Naive thymus-derived CD4-positive, alpha-beta T cell (primary cell): ENCODE measurements around the gene MTX1. TPM values are rescaled to one million over a fixed set of nuclear protein-coding genes. Genes with fewer than 3 reads are reported as not detected.
"Not testable (repeated sequence)": the region's sequence is repeated elsewhere in the genome, so short reads cannot be mapped to it uniquely, and the experiment has no call there.

Source experiments
- ATAC-seq: fragments of 150-1000 bp; cut with Tn5 transposase; 2 replicates; pipeline ENCODE4 v1.10.0; 2021; ENCODE audit warnings: mild to moderate bottlenecking, moderate library complexity
- CTCF ChIA-PET: fragments of 350-600 bp; sonication (Branson Sonifier 250); formaldehyde crosslinking; loops from one replicate; lab custom pipeline; 2021; ENCODE audit warnings: antibody characterized with exemption; lab: Charles Lee
- POLR2A ChIA-PET: fragments of 350-600 bp; sonication (Branson Sonifier 250); formaldehyde crosslinking; loops from one replicate; lab custom pipeline; 2021; ENCODE audit warnings: antibody characterized with exemption, inconsistent platforms; lab: Charles Lee
- DNase-seq, 9 donors: peaks; one replicate each; pipeline versions ENCODE4 v3.0.0 to v3.0.0-alpha.2; 2020 to 2022; ENCODE audit warnings: mixed read lengths in 1 of 9
- H3K27ac ChIP-seq: one replicate; pipeline ENCODE4 v1.7.0; 2013; ENCODE audit warnings: mild to moderate bottlenecking, low read depth, low read length, moderate library complexity
- H3K27me3 ChIP-seq, 2 donors: one replicate each; pipeline ENCODE4 v1.7.0; 2013; ENCODE audit warnings: low read length in 2 of 2, mild to moderate bottlenecking in 2 of 2, moderate library complexity in 2 of 2; ENCODE audit not compliant: control insufficient read depth in 2 of 2, insufficient read depth in 2 of 2
- H3K36me3 ChIP-seq, 3 experiments: 1 replicate in 2 of 3; 2 replicates in 1 of 3; pipeline ENCODE4 v1.7.0; 2013; ENCODE audit warnings: low read length in 3 of 3, mild to moderate bottlenecking in 3 of 3, moderate library complexity in 1 of 3; ENCODE audit not compliant: insufficient read depth in 3 of 3, control insufficient read depth in 2 of 3
- H3K4me1 ChIP-seq, 2 donors: one replicate each; pipeline ENCODE4 v1.7.0; 2013; ENCODE audit warnings: low read length in 2 of 2, mild to moderate bottlenecking in 2 of 2, moderate library complexity in 1 of 2; ENCODE audit not compliant: control insufficient read depth in 2 of 2, insufficient read depth in 2 of 2
- H3K4me3 ChIP-seq: 2 replicates; pipeline ENCODE4 v1.7.0; 2013; ENCODE audit warnings: mild to moderate bottlenecking, low read length
- H3K9me3 ChIP-seq, 3 experiments: 1 replicate in 2 of 3; 2 replicates in 1 of 3; pipeline ENCODE4 v1.7.0; 2013; ENCODE audit warnings: low read length in 3 of 3; ENCODE audit not compliant: control insufficient read depth in 2 of 3
- H3K27ac Mint-ChIP-seq, 9 donors: one replicate each; pipeline ENCODE4 v1.8.0; 2020 to 2022; ENCODE audit warnings: mixed read lengths in 9 of 9, mild to moderate bottlenecking in 8 of 9, moderate library complexity in 5 of 9, inconsistent platforms in 2 of 9
- H3K27me3 Mint-ChIP-seq, 5 donors: one replicate each; pipeline ENCODE4 v1.8.0; 2021 to 2022; ENCODE audit warnings: mixed read lengths in 5 of 5, mild to moderate bottlenecking in 1 of 5
- H3K36me3 Mint-ChIP-seq, 5 donors: one replicate each; pipeline ENCODE4 v1.8.0; 2020 to 2022; ENCODE audit warnings: mixed read lengths in 5 of 5, mild to moderate bottlenecking in 3 of 5, inconsistent platforms in 1 of 5
- H3K4me1 Mint-ChIP-seq, 7 donors: one replicate each; pipeline ENCODE4 v1.8.0; 2020 to 2022; ENCODE audit warnings: mixed read lengths in 7 of 7, mild to moderate bottlenecking in 3 of 7, inconsistent platforms in 1 of 7
- H3K4me3 Mint-ChIP-seq, 10 donors: one replicate each; pipeline ENCODE4 v1.8.0; 2020 to 2022; ENCODE audit warnings: mild to moderate bottlenecking in 10 of 10, mixed read lengths in 10 of 10, moderate library complexity in 6 of 10, inconsistent platforms in 2 of 10
- H3K9me3 Mint-ChIP-seq, 11 donors: one replicate each; pipeline ENCODE4 v1.8.0; 2020 to 2022; ENCODE audit warnings: mixed read lengths in 11 of 11, mild to moderate bottlenecking in 4 of 11, inconsistent platforms in 1 of 11, moderate library complexity in 1 of 11
- intact Hi-C, 2 donors: fragments of 100-400 bp; cut with micrococcal nuclease; formaldehyde crosslinking; loops; one replicate each; pipeline ENCODE4 v1.15.1; 2023
- polyA plus RNA-seq, 2 donors: library from polyadenylated mRNA; unstranded; fragments of 300-500 nt; fragmentation: Illumina TruSeq; gene quantifications; one replicate each; pipeline ENCODE4 v1.2.3, GENCODE V29; 2021
- total RNA-seq, 6 experiments: library from RNA in 5 of 6; stranded (reverse) in 5 of 6; gene quantifications; 1 replicate in 5 of 6; 2 replicates in 1 of 6; pipeline ENCODE4 v1.2.3 and lab custom pipeline; 2021 to 2026

The MTX1 gene
- total and polyA plus RNA-seq, 7 experiments from 2014 or later, result 19.5 to 49.9 (median 28.9) TPM

GRCh38 chr1:155214702-155215101 is 6.2 kb downstream of the MTX1 start:
- peak; percentile 33 for ATAC-seq
- intact Hi-C loops, H3K9me3 Mint-ChIP-seq, POLR2A ChIA-PET, H3K4me1 ChIP-seq, H3K9me3 ChIP-seq, H3K4me3 ChIP-seq, H3K27ac ChIP-seq, H3K27me3 Mint-ChIP-seq, H3K27me3 ChIP-seq, CTCF ChIA-PET, DNase-seq: not testable (repeated sequence)
- H3K4me1 Mint-ChIP-seq, result peaks cover 9 to 30% (median 13%) of the 10 kb centered on the region in 7 donors
- peak overlapping the region in 1 of 10 donors; percentile 48 for H3K4me3 Mint-ChIP-seq
- peaks cover 0 to 11% (median 0%) of the 10 kb centered on the region in 5 donors for H3K36me3 Mint-ChIP-seq
- H3K27ac Mint-ChIP-seq, result peak overlapping the region in 3 of 9 donors; percentile 20 to 85 (median 29)
- peaks cover 0 to 12% (median 0%) of the 10 kb centered on the region in 3 experiments for H3K36me3 ChIP-seq

GRCh38 chr1:155218854-155219591 is 10.5 kb downstream of the MTX1 start:
- no peak for ATAC-seq
- no peak overlapping the region for H3K27ac ChIP-seq
- CTCF ChIA-PET, result interaction anchor here (0.6 to 1.9 kb wide), 3 partner anchors 12 to 208 kb away, joined by 3 to 4 read pairs (median 3); partner anchors contain the start of gene THBS3
- Mint-ChIP-seq H3K9me3 (peaks cover 0 to 5% (median 0%) of the 10 kb centered on the region in 11 donors), H3K27me3 (no peaks in the 10 kb centered on the region), H3K36me3 (peaks cover 0 to 8% (median 0%) of the 10 kb centered on the region in 5 donors), H3K4me1 (peaks cover 7 to 32% (median 14%) of the 10 kb centered on the region in 7 donors), H3K4me3 (peak overlapping the region in 2 of 10 donors; percentile 21 to 51), H3K27ac (peak overlapping the region in 6 of 9 donors; percentile 5 to 78 (median 42))
- no peaks in the 10 kb centered on the region for H3K9me3 ChIP-seq
- H3K27me3 ChIP-seq, result no peaks in the 10 kb centered on the region
- POLR2A ChIA-PET, result interaction anchor here (0.6 to 2.1 kb wide), 6 partner anchors 8 to 58 kb away, joined by 3 to 8 read pairs (median 3); partner anchors contain the start of genes KRTCAP2, MTX1 and TRIM46
- no peaks in the 10 kb centered on the region for H3K36me3 ChIP-seq
- no peak overlapping the region for H3K4me3 ChIP-seq
- intact Hi-C loops, result loop anchor here in 1 of 2 donors (1.0 kb wide), 2 partner anchors 10 to 22 kb away; a partner anchor contains a TSS
- peak in 1 of 9 donors; percentile 20 for DNase-seq
- no peaks in the 10 kb centered on the region for H3K4me1 ChIP-seq

- Mint-ChIP-seq H3K27ac (peak overlapping the region in 3 of 9 donors; percentile 5 to 78 (median 56)), H3K4me1 (peaks cover 7 to 36% (median 14%) of the 10 kb centered on the region in 7 donors), H3K9me3 (peaks cover 0 to 5% (median 0%) of the 10 kb centered on the region in 11 donors), H3K36me3 (peaks cover 0 to 8% (median 0%) of the 10 kb centered on the region in 5 donors), H3K27me3 (no peaks in the 10 kb centered on the region), H3K4me3 (peak overlapping the region in 1 of 10 donors; percentile 51)
- no peaks in the 10 kb centered on the region for H3K36me3 ChIP-seq
- no peaks in the 10 kb centered on the region for H3K4me1 ChIP-seq
- ChIA-PET POLR2A (interaction anchor here (0.7 to 2.1 kb wide), 4 partner anchors 8 to 57 kb away, joined by 3 to 8 read pairs (median 3); partner anchors contain the start of gene MTX1), CTCF (interaction anchor here (0.6 to 1.9 kb wide), 3 partner anchors 12 to 207 kb away, joined by 3 to 4 read pairs (median 3); partner anchors contain the start of gene THBS3)
- no peak for DNase-seq
- no peak overlapping the region for H3K4me3 ChIP-seq
- no peaks in the 10 kb centered on the region for H3K27me3 ChIP-seq
- peak; percentile 85 for ATAC-seq
- no peaks in the 10 kb centered on the region for H3K9me3 ChIP-seq
- intact Hi-C loops, result loop anchor here in 1 of 2 donors (1.0 kb wide), 2 partner anchors 10 to 22 kb away; a partner anchor contains a TSS
- no peak overlapping the region for H3K27ac ChIP-seq
Measured at GRCh38 chr1:155219592-155220031, 11.1 kb downstream of the MTX1 start.

GRCh38 chr1:155220211-155220965 is 11.9 kb downstream of the MTX1 start:
- H3K27ac Mint-ChIP-seq, result peak overlapping the region in 2 of 9 donors; percentile 21 to 78
- peak overlapping the region in 1 of 10 donors; percentile 51 for H3K4me3 Mint-ChIP-seq
- H3K27me3 Mint-ChIP-seq, intact Hi-C loops, H3K36me3 Mint-ChIP-seq, H3K9me3 ChIP-seq, H3K27ac ChIP-seq, H3K36me3 ChIP-seq, H3K4me1 ChIP-seq, ATAC-seq, DNase-seq, H3K9me3 Mint-ChIP-seq, H3K4me3 ChIP-seq, H3K27me3 ChIP-seq, POLR2A ChIA-PET: not testable (repeated sequence)
- CTCF ChIA-PET, result interaction anchor here (1.9 kb wide), 1 partner anchor 13 kb away, joined by 4 read pairs; the partner anchor contains the start of gene THBS3
- H3K4me1 Mint-ChIP-seq, result peaks cover 7 to 30% (median 13%) of the 10 kb centered on the region in 7 donors

- Histone ChIP-seq H3K36me3 (no peaks in the 10 kb centered on the region), H3K4me3 (no peak overlapping the region), H3K4me1 (peaks cover 10 to 13% of the 10 kb centered on the region in 2 donors), H3K27me3 (no peaks in the 10 kb centered on the region), H3K9me3 (no peaks in the 10 kb centered on the region), H3K27ac (no peak overlapping the region)
- ChIA-PET CTCF (interaction anchor here (0.7 to 6.4 kb wide), 2 partner anchors 16 to 50 kb away, joined by 3 to 86 read pairs; partner anchors contain the start of genes KRTCAP2, MTX1 and THBS3), POLR2A (interaction anchor here (0.6 to 6.8 kb wide), 3 partner anchors 12 to 433 kb away, joined by 3 to 63 read pairs (median 4); partner anchors contain the start of genes MTX1 and THBS3)
- Mint-ChIP-seq H3K27me3 (peaks cover 0 to 2% (median 0%) of the 10 kb centered on the region in 5 donors), H3K4me3 (no peak overlapping the region), H3K36me3 (peaks cover 0 to 5% (median 0%) of the 10 kb centered on the region in 5 donors), H3K4me1 (peaks cover 23 to 48% (median 31%) of the 10 kb centered on the region in 7 donors), H3K9me3 (peaks cover 0 to 5% (median 0%) of the 10 kb centered on the region in 11 donors), H3K27ac (no peak overlapping the region)
- no peak for ATAC-seq
- DNase-seq, result no peak
- intact Hi-C loops, result no loop called here
Measured at GRCh38 chr1:155223047-155223446, 14.6 kb downstream of the MTX1 start.

- H3K4me3 Mint-ChIP-seq, result peak overlapping the region in 2 of 10 donors; percentile 29 to 89
- not testable (repeated sequence) for H3K9me3 Mint-ChIP-seq, H3K27me3 ChIP-seq, H3K27ac ChIP-seq, H3K36me3 Mint-ChIP-seq, DNase-seq, H3K36me3 ChIP-seq, H3K4me3 ChIP-seq, H3K27me3 Mint-ChIP-seq, ATAC-seq, H3K9me3 ChIP-seq
- ChIA-PET POLR2A (interaction anchor here (1.6 to 6.8 kb wide), 2 partner anchors 18 to 32 kb away, joined by 6 to 63 read pairs; partner anchors contain the start of genes MTX1 and THBS3), CTCF (interaction anchor here (0.5 to 6.4 kb wide), 7 partner anchors 18 to 1096 kb away, joined by 3 to 86 read pairs (median 4); partner anchors contain the start of genes KRTCAP2, MTX1 and THBS3)
- intact Hi-C loops, result loop anchor here in 1 of 2 donors (5.0 kb wide), 2 partner anchors 288 to 618 kb away; partner anchors contain the start of genes ADAR and PMVK
- peak overlapping the region in 5 of 9 donors; percentile 19 to 92 (median 56) for H3K27ac Mint-ChIP-seq
- peaks cover 11 to 15% of the 10 kb centered on the region in 2 donors for H3K4me1 ChIP-seq
- peaks cover 14 to 32% (median 19%) of the 10 kb centered on the region in 7 donors for H3K4me1 Mint-ChIP-seq
Measured at GRCh38 chr1:155225404-155225759, 16.9 kb downstream of the MTX1 start.
